Right lobe of liver (tissue), 6 donors: ENCODE results near the gene C4BPA. TPM values are rescaled to one million over a fixed set of nuclear protein-coding genes. Genes with fewer than 3 reads are reported as not detected.

Experiments used
- ATAC-seq, 4 donors: fragments of 200-7000 bp; cut with Tn5 transposase; one replicate each; pipeline ENCODE4 v1.9.1; 2020; ENCODE audit warnings: mild to moderate bottlenecking in 4 of 4, moderate library complexity in 4 of 4
- DNase-seq, 3 donors: peaks; one replicate each; pipeline ENCODE4 v3.0.0-alpha.2; 2020
- H3K27ac ChIP-seq, 3 donors: fragments of 200-600 bp; one replicate each; pipeline ENCODE4 v1.8.0; 2022
- H3K27me3 ChIP-seq, 2 donors: fragments of 200-600 bp; one replicate each; pipeline ENCODE4 v1.8.0; 2022
- H3K36me3 ChIP-seq, 4 donors: fragments of 200-600 bp; sonication (generic) in 1 of 4; one replicate each; pipeline versions ENCODE4 v1.5.1 to v1.8.0; 2017 to 2022; ENCODE audit warnings: control low read depth in 1 of 4
- H3K4me1 ChIP-seq, 4 donors: fragments of 200-600 bp; sonication (generic) in 1 of 4; one replicate each; pipeline versions ENCODE4 v1.5.1 to v1.8.0; 2017 to 2022; ENCODE audit warnings: control low read depth in 1 of 4
- H3K4me3 ChIP-seq, 3 donors: fragments of 200-600 bp; one replicate each; pipeline ENCODE4 v1.8.0; 2022
- H3K9me3 ChIP-seq, 4 donors: fragments of 200-600 bp; sonication (generic) in 1 of 4; one replicate each; pipeline versions ENCODE4 v1.5.1 to v1.8.0; 2017 to 2022; ENCODE audit warnings: control low read depth in 1 of 4
- CTCF ChIP-seq, 4 donors: fragments of 200-600 bp in 3 of 4; fragments of 450-650 bp in 1 of 4; IDR thresholded peaks; one replicate each; pipeline versions ENCODE4 v1.5.1 to v1.8.0; 2016 to 2022; ENCODE audit warnings: antibody characterized with exemption in 4 of 4, mild to moderate bottlenecking in 2 of 4
- POLR2A ChIP-seq: fragments of 450-650 bp; IDR thresholded peaks from one replicate; pipeline ENCODE4 v1.6.1; 2017; ENCODE audit warnings: antibody characterized with exemption, mild to moderate bottlenecking
- WGBS: methylation state at CpG from one replicate; pipeline ENCODE4 v1.1.6; 2018; ENCODE audit warnings: low coverage, low lambda C conversion rate; ENCODE audit not compliant: insufficient coverage; ENCODE audit errors: missing lambda C conversion rate; 5-methylcytosine and 5-hydroxymethylcytosine counted together
- intact Hi-C, 2 donors: fragments of 100-400 bp; cut with DNase I; formaldehyde crosslinking; loops; one replicate each; pipeline versions ENCODE4 v1.11.2 to v1.14.1; 2022
- total RNA-seq, 6 experiments: library from RNA; depleted of rRNA in 2 of 6; stranded (reverse); fragments of >200 nt in 2 of 6; fragmentation: NEBNext Ultra II Directional in 3 of 6; extraction: Animal tissue kit (Norgen Biotek cat#: 25700) in 3 of 6; gene quantifications; one replicate each; pipeline versions ENCODE4 v1.1.0 to v1.2.4, GENCODE V29; 2016 to 2023
- donor health status: DM: no; HTN: yes; CAD: no.
- donor health status: DM: no; HTN: no; CAD: no.
- donor health status: DM: no; HTN: no; CAD: no.
- donor health status: DM: no; HTN: yes; CAD: no.
- donor health status: DM: no; HTN: yes; CAD: no.

C4BPA gene
- total RNA-seq, 6 experiments from 2014 or later, result 746 to 1,325 (median 959) TPM

- no peaks in the 10 kb centered on the region for H3K9me3 ChIP-seq
- H3K4me3 ChIP-seq, result no peak overlapping the region
- no peaks in the 10 kb centered on the region for H3K4me1 ChIP-seq
- H3K27me3 ChIP-seq, result no peaks in the 10 kb centered on the region
- H3K27ac ChIP-seq, result no peak overlapping the region
- intact Hi-C loops, result no loop called here
- 71% methylated on average over 2 of the region's 2 CpGs for WGBS
- TF ChIP-seq POLR2A, result no peak
- TF ChIP-seq CTCF (IDR thresholded peaks at IDR 0.05), result no peak
- no peak for DNase-seq
- no peak for ATAC-seq
- H3K36me3 ChIP-seq, result no peaks in the 10 kb centered on the region
Measured at GRCh38 chr1:207179036-207179435, 75.0 kb downstream of the C4BPA start.

GRCh38 chr1:207181847-207182246 lies 77.8 kb downstream of the C4BPA start:
- H3K4me3 ChIP-seq, result no peak overlapping the region
- TF ChIP-seq POLR2A (no peak), CTCF (IDR thresholded peaks at IDR 0.05) (peak; percentile 28 to 54 (median 48))
- intact Hi-C loops, result no loop called here
- no peaks in the 10 kb centered on the region for H3K36me3 ChIP-seq
- no peaks in the 10 kb centered on the region for H3K9me3 ChIP-seq
- H3K4me1 ChIP-seq, result no peaks in the 10 kb centered on the region
- DNase-seq (no peak), ATAC-seq (peak; percentile 61 to 93 (median 79))
- H3K27me3 ChIP-seq, result no peaks in the 10 kb centered on the region
- no peak overlapping the region for H3K27ac ChIP-seq

GRCh38 chr1:207186503-207186902 lies 82.5 kb downstream of the C4BPA start:
- H3K36me3 ChIP-seq, result no peaks in the 10 kb centered on the region
- DNase-seq (no peak), ATAC-seq (no peak)
- H3K4me3 ChIP-seq, result no peak overlapping the region
- no peak overlapping the region for H3K27ac ChIP-seq
- H3K27me3 ChIP-seq, result no peaks in the 10 kb centered on the region
- TF ChIP-seq CTCF (IDR thresholded peaks at IDR 0.05) (no peak), POLR2A (no peak)
- no peaks in the 10 kb centered on the region for H3K4me1 ChIP-seq
- no CpG with 5 or more reads among the region's 1 CpG for WGBS
- no peaks in the 10 kb centered on the region for H3K9me3 ChIP-seq
- intact Hi-C loops, result no loop called here

GRCh38 chr1:207188901-207189300 lies 84.9 kb downstream of the C4BPA start:
- intact Hi-C loops, result no loop called here
- DNase-seq, result no peak
- no peaks in the 10 kb centered on the region for H3K36me3 ChIP-seq
- no peaks in the 10 kb centered on the region for H3K4me1 ChIP-seq
- 25% methylated on average over 1 of the region's 1 CpG for WGBS
- ATAC-seq, result peak in 2 of 4 donors; percentile 61 to 62
- H3K9me3 ChIP-seq, result no peaks in the 10 kb centered on the region
- TF ChIP-seq CTCF (IDR thresholded peaks at IDR 0.05) (no peak), POLR2A (no peak)
- H3K27me3 ChIP-seq, result no peaks in the 10 kb centered on the region
- no peak overlapping the region for H3K27ac ChIP-seq
- H3K4me3 ChIP-seq, result no peak overlapping the region

GRCh38 chr1:207191061-207191460 lies 87.0 kb downstream of the C4BPA start:
- ATAC-seq (no peak), DNase-seq (no peak)
- intact Hi-C loops, result no loop called here
- Histone ChIP-seq H3K36me3 (no peaks in the 10 kb centered on the region), H3K4me1 (no peaks in the 10 kb centered on the region), H3K4me3 (no peak overlapping the region), H3K9me3 (no peaks in the 10 kb centered on the region), H3K27me3 (no peaks in the 10 kb centered on the region), H3K27ac (no peak overlapping the region)
- TF ChIP-seq POLR2A, result no peak
- TF ChIP-seq CTCF (IDR thresholded peaks at IDR 0.05), result no peak
